PC-3 (cell line): ENCODE measurements around the gene C11orf21. TPM values are rescaled to one million over a fixed set of nuclear protein-coding genes. Genes with fewer than 3 reads are reported as not detected.
A peak's percentile ranks its signal among the peaks of the same experiment; 100 is the strongest.

Experiments used
- ATAC-seq: fragments of 200-7000 bp; cut with Tn5 transposase; 2 replicates; pipeline ENCODE4 v1.9.1; 2020; ENCODE audit warnings: mild to moderate bottlenecking, moderate library complexity
- BruUV-seq: library from RNA; stranded (reverse); fragments of 400-500 nt; replicated peaks from 2 replicates; lab custom pipeline; 2021; lab: Mats Ljungman, UMichigan
- CTCF ChIA-PET: fragments of 300-600 bp; sonication (Branson Sonifier 250); formaldehyde crosslinking; loops from one replicate; lab custom pipeline; 2022; ENCODE audit warnings: antibody characterized with exemption; lab: Charles Lee
- POLR2A ChIA-PET: fragments of 300-600 bp; sonication (Branson Sonifier 250); formaldehyde crosslinking; loops from one replicate; lab custom pipeline; 2022; ENCODE audit warnings: antibody characterized with exemption; ENCODE audit not compliant: unreplicated experiment; lab: Charles Lee
- DNase-seq: peaks from one replicate; pipeline ENCODE4 v3.0.0-alpha.2; 2015
- H2AFZ ChIP-seq: fragments of 300-600 bp; sonication (generic); 2 replicates; pipeline ENCODE4 v1.6.0; 2016; ENCODE audit warnings: antibody characterized with exemption, low read length
- H3F3A ChIP-seq: fragments of 300-600 bp; sonication (generic); one replicate; pipeline ENCODE4 v1.6.0; 2017; ENCODE audit warnings: antibody characterized with exemption, low read length, control low read depth, mild to moderate bottlenecking; ENCODE audit not compliant: unreplicated experiment
- H3K27ac ChIP-seq: fragments of 300-600 bp; sonication (generic); 2 replicates; pipeline ENCODE4 v1.5.1; 2016; ENCODE audit warnings: mild to moderate bottlenecking, low read length
- H3K27me3 ChIP-seq: fragments of 300-600 bp; sonication (generic); 2 replicates; pipeline ENCODE4 v1.6.1; 2016; ENCODE audit warnings: low read length, mixed read lengths
- H3K36me3 ChIP-seq: fragments of 300-600 bp; sonication (generic); 2 replicates; pipeline ENCODE4 v1.6.1; 2016; ENCODE audit warnings: low read depth, mixed run types, low read length, mixed read lengths
- H3K4me1 ChIP-seq: fragments of 300-600 bp; sonication (generic); 2 replicates; pipeline ENCODE4 v1.5.1; 2016; ENCODE audit warnings: low read length; ENCODE audit not compliant: insufficient read depth
- H3K4me2 ChIP-seq: fragments of 300-600 bp; sonication (generic); 2 replicates; pipeline ENCODE4 v1.6.0; 2016; ENCODE audit warnings: low read length
- H3K4me3 ChIP-seq: fragments of 300-600 bp; sonication (generic); 2 replicates; pipeline ENCODE4 v1.5.1; 2016; ENCODE audit warnings: mild to moderate bottlenecking, low read length, mixed read lengths
- H3K79me2 ChIP-seq: fragments of 300-600 bp; sonication (generic); 2 replicates; pipeline ENCODE4 v1.6.1; 2017; ENCODE audit warnings: low read length, mixed read lengths
- H3K9ac ChIP-seq: fragments of 300-600 bp; sonication (generic); 2 replicates; pipeline ENCODE4 v1.6.0; 2016; ENCODE audit warnings: mild to moderate bottlenecking, low read length
- H3K9me2 ChIP-seq: fragments of 300-600 bp; sonication (generic); replicated peaks from 2 replicates; pipeline ENCODE4 v1.6.1; 2016; ENCODE audit warnings: mixed run types, low read length, mixed read lengths
- H3K9me3 ChIP-seq: fragments of 300-600 bp; sonication (generic); 2 replicates; pipeline ENCODE4 v1.6.1; 2016; ENCODE audit warnings: low read length, mixed read lengths
- H4K20me1 ChIP-seq: fragments of 300-600 bp; sonication (generic); 2 replicates; pipeline ENCODE4 v1.6.1; 2016; ENCODE audit warnings: low read length, mixed read lengths
- EZH2 ChIP-seq: fragments of 300-600 bp; sonication (generic); IDR thresholded peaks from one replicate; pipeline ENCODE4 v1.6.1; 2017; ENCODE audit warnings: antibody characterized with exemption, mild to moderate bottlenecking, low read length; ENCODE audit not compliant: unreplicated experiment
- EZH2phosphoT487 ChIP-seq: fragments of 300-600 bp; sonication (generic); IDR thresholded peaks from 2 replicates; pipeline ENCODE4 v1.6.1; 2018; ENCODE audit warnings: mild to moderate bottlenecking, antibody characterized with exemption, low read length, borderline replicate concordance
- intact Hi-C: fragments of 100-400 bp; cut with micrococcal nuclease; formaldehyde crosslinking; loops from 2 replicates; pipeline ENCODE4 v1.9.0; 2023
- total RNA-seq: library from RNA; depleted of rRNA; stranded (reverse); fragments of >200 nt; gene quantifications from 2 replicates; pipeline ENCODE4 v1.2.3, GENCODE V29; 2014
- TF ChIP-seq, protein P1 (sequence below): fragments of 300-600 bp; sonication (generic); conservative IDR thresholded peaks from 2 replicates; pipeline ENCODE4 v1.5.1; 2017; ENCODE audit warnings: antibody characterized with exemption, low read depth, mild to moderate bottlenecking, low read length

The C11orf21 gene
- total RNA-seq, 1 experiment from 2014 or later = not detected

DNA sequence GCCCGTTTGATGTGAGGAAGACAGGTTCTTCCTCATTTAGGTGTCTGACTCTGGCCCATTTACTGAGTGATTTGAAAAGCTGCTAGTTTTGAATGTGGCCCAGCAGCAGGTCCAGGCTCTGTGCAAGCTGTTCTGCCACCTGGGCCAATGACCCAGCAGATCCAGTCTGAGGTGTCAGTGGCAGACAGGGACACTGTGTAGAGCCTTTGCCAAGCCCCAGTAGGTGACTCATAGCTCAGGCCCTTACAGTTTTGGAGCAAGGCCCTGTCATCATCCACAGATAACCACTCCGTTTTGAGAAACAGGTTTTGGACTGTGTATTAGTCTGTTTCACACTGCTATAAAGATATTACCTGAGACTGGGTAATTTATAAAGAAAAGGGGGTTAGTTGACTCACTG, 24.0 kb upstream of the C11orf21 start:
- BruUV-seq = no TSS peak
- no peak for TF ChIP-seq EZH2phosphoT487
- TF ChIP-seq, protein P1, sequence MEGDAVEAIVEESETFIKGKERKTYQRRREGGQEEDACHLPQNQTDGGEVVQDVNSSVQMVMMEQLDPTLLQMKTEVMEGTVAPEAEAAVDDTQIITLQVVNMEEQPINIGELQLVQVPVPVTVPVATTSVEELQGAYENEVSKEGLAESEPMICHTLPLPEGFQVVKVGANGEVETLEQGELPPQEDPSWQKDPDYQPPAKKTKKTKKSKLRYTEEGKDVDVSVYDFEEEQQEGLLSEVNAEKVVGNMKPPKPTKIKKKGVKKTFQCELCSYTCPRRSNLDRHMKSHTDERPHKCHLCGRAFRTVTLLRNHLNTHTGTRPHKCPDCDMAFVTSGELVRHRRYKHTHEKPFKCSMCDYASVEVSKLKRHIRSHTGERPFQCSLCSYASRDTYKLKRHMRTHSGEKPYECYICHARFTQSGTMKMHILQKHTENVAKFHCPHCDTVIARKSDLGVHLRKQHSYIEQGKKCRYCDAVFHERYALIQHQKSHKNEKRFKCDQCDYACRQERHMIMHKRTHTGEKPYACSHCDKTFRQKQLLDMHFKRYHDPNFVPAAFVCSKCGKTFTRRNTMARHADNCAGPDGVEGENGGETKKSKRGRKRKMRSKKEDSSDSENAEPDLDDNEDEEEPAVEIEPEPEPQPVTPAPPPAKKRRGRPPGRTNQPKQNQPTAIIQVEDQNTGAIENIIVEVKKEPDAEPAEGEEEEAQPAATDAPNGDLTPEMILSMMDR = no peak
- TF ChIP-seq EZH2 = no peak
- peak; percentile 99 for ATAC-seq
- no peak overlapping the region for H2AFZ ChIP-seq
- no peak overlapping the region for H3K4me3 ChIP-seq
- peaks cover 8% of the 10 kb centered on the region; the same call in 1 of the 2 replicates for H3K4me1 ChIP-seq
- no peaks in the 10 kb centered on the region for H4K20me1 ChIP-seq
- no peaks in the 10 kb centered on the region for H3K79me2 ChIP-seq
- no peaks in the 10 kb centered on the region for H3K9me3 ChIP-seq
- H3K36me3 ChIP-seq = no peaks in the 10 kb centered on the region
- H3F3A ChIP-seq = no peaks in the 10 kb centered on the region
- H3K4me2 ChIP-seq = no peak overlapping the region
- CTCF ChIA-PET = no interaction called here
- DNase-seq = peak; percentile 81
- 0 out of 2 replicates have a peak overlapping the region, but pooled peaks have one; percentile 12 for H3K27ac ChIP-seq
- no peak overlapping the region for H3K9ac ChIP-seq
- no peaks in the 10 kb centered on the region for H3K9me2 ChIP-seq
- POLR2A ChIA-PET = no interaction called here
- intact Hi-C loops = no loop called here
- H3K27me3 ChIP-seq = no peaks in the 10 kb centered on the region

DNA sequence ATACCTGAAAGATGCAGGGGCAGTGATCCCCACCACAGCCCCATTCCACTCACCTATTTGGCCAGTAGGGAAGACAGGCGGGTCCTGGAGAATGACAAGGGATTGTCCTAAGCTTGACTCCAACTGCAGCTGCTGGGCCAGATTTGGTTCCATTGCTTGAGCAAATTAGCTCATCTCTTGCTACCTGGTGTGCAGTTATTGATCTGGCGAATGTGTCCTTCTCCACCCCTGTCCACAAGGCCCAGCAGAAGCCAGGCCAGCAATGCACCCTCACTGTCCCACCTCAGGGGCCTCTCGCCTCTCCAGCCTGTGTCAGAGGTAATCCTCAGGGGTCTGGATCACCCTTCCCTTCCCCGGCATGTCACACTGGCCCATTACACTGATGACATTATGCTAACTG, 23.4 kb upstream of the C11orf21 start:
- Histone ChIP-seq H3K4me1 (peaks cover 8% of the 10 kb centered on the region; the same call in 1 of the 2 replicates), H3K27ac (no peak overlapping the region), H3K9ac (no peak overlapping the region), H3K36me3 (no peaks in the 10 kb centered on the region), H3K9me2 (no peaks in the 10 kb centered on the region), H3K4me3 (no peak overlapping the region), H3F3A (no peaks in the 10 kb centered on the region), H2AFZ (no peak overlapping the region), H3K4me2 (no peak overlapping the region), H3K79me2 (no peaks in the 10 kb centered on the region), H4K20me1 (no peaks in the 10 kb centered on the region), H3K9me3 (no peaks in the 10 kb centered on the region), H3K27me3 (no peaks in the 10 kb centered on the region)
- TF ChIP-seq, protein P1 = no peak
- TF ChIP-seq EZH2 = no peak
- no peak for TF ChIP-seq EZH2phosphoT487
- ChIA-PET POLR2A (no interaction called here), CTCF (interaction anchor here (0.5 kb wide), 1 partner anchor 75 kb away, joined by 4 read pairs; the partner anchor contains the start of gene TSSC4)
- DNase-seq (no peak), ATAC-seq (no peak)
- intact Hi-C loops = no loop called here
- BruUV-seq = no TSS peak

- no peak for DNase-seq
- H3K36me3 ChIP-seq = no peaks in the 10 kb centered on the region
- no peaks in the 10 kb centered on the region for H3K79me2 ChIP-seq
- intact Hi-C loops = no loop called here
- no peak overlapping the region for H3K4me3 ChIP-seq
- H4K20me1 ChIP-seq = no peaks in the 10 kb centered on the region
- no peak overlapping the region for H3K9ac ChIP-seq
- no TSS peak for BruUV-seq
- TF ChIP-seq EZH2 (no peak), EZH2phosphoT487 (no peak)
- TF ChIP-seq, protein P1 = no peak
- no peak overlapping the region for H3K27ac ChIP-seq
- peaks cover 7% of the 10 kb centered on the region; the same call in 1 of the 2 replicates for H3K4me1 ChIP-seq
- H3K27me3 ChIP-seq = no peaks in the 10 kb centered on the region
- ATAC-seq = no peak
- H3K9me3 ChIP-seq = no peaks in the 10 kb centered on the region
- CTCF ChIA-PET = no interaction called here
- H3K4me2 ChIP-seq = no peak overlapping the region
- POLR2A ChIA-PET = no interaction called here
- no peak overlapping the region for H2AFZ ChIP-seq
- no peaks in the 10 kb centered on the region for H3K9me2 ChIP-seq
- no peaks in the 10 kb centered on the region for H3F3A ChIP-seq
Observed at GRCh38 chr11:2321311-2321683, 19.6 kb upstream of the C11orf21 start.
